ENCODE measurements around the gene DHDDS. TPM values are rescaled to one million over a fixed set of nuclear protein-coding genes. Genes with fewer than 3 reads are reported as not detected.
"Not testable (repeated sequence)": the region's sequence is repeated elsewhere in the genome, so short reads cannot be mapped to it uniquely, and the experiment has no call there.

DHDDS gene
- polyA plus RNA-seq, 10 donors, result 18.0 to 25.1 (median 20.2) TPM

GRCh38 chr1:26474818-26475217, 42.7 kb downstream of the DHDDS start:
- no peak for DNase-seq

GRCh38 chr1:26475989-26476388, 43.9 kb downstream of the DHDDS start:
- no peak for DNase-seq

DNA sequence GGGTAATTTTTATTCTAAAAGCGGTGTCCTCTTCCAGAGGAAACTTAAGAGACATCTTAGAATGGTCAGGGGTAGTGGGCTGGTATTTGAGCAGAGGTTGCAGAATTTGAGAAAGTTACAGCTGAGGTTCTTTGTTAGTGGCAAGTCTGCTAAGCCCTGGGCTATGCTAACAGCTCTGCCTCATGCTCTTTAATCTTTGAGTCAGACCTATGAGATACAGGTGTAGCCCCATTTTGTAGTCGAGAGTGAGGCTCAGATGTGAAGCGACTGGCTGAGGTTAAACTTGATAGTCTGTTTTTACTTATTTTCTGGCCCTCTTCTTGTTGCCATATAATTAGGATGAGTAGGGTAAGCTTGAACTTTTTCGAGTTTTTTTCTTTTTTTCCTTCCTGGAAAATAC, 44.8 kb downstream of the DHDDS start:
- no peak for DNase-seq

DNA sequence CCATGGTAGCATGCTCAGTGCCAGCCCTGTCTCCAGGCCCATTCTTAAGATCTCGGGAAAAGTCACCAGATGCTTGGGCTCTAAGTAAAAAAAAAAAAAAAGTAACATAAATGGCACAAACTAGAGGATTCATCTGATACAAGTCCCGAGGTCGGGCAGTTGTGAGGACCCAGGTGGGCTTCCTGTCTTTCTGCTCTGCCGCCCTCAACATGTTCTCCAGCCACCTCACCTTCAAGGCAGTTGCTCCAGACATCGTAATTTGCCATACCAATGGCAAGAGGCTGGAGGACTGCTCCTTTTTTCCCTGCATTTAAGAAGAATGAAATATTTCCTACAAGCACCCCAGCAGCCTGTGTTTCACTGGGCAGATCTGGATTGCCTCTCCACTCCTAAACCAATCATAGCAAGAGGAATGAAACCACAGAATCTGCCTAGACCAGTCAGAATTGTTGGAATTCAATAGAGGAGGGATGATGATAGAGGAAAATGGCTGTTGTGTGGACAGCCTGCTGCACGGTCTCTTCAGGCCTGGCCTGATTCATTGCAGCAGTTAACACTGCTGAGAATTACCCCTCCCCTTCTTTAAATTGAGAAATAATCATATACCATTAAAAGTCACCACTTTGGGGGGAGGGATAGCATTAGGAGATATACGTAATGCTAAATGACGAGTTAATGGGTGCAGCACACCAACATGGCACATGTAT, 45.5 kb downstream of the DHDDS start:
- DNase-seq, result no peak

GRCh38 chr1:26478159-26478558, 46.0 kb downstream of the DHDDS start:
- DNase-seq, result no peak

DNA sequence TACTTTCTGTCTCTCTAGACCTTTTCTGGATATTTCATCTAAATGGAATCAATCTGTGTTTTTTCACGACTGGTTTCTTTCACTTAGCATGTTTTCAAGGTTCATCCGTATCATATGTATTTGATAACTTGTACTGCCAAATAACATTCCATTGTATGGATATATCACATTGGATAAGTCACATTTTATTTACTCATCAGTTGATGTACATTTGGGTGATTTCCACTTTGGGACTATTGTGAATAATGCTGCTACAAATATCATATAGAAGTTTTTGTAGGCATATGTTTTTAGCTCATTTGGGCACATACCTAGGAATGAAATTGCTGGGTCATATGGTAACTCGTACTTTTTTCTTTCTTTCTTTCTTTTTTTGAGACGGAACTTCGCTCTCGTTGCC, 46.9 kb downstream of the DHDDS start:
- DNase-seq, result no peak

DNA sequence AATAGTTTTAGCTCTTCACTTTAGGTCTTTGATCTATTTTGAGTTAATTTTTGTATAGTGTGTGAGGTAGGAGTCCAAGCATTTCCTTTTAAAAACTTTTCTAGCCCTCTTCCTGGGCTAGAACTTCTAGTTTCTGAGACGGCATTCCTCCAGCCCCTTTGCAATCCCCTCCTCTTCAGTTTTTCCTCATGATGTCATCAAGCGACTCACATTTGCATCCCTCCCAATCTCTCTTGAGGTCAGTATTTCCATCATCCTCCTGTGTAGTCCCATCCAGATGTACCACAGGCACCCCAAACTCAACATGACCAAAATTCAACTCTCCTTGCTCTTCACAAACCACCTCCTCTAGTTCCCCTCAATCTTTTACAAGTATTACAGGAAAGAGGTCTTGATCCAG, 50.8 kb downstream of the DHDDS start:
- DNase-seq, result peak in 1 of 3 donors; percentile 24

DNA sequence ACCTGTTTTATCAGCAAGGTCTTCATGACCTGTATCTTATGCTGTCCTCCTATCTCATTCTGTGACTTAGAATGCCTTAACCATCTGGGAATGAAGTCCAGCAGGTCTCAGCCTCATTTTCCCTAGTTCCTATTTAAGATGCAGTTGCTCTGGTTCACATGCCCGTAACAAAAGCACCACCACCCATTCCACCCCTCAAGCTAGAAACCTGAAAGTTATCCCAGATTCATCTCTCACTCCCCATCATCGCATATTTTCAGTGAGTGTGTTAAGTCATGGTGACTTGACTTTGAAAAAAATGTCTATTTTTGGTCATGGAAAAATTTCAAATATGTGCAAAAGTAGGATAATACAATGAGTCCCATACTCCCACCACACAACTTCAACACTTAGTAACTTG, 51.9 kb downstream of the DHDDS start:
- peak in 1 of 3 donors; percentile 25 for DNase-seq

GRCh38 chr1:26490155-26490554, 58.0 kb downstream of the DHDDS start:
- DNase-seq, result no peak

- DNase-seq, result no peak
Measured at GRCh38 chr1:26493267-26493666, 61.1 kb downstream of the DHDDS start.

DNA sequence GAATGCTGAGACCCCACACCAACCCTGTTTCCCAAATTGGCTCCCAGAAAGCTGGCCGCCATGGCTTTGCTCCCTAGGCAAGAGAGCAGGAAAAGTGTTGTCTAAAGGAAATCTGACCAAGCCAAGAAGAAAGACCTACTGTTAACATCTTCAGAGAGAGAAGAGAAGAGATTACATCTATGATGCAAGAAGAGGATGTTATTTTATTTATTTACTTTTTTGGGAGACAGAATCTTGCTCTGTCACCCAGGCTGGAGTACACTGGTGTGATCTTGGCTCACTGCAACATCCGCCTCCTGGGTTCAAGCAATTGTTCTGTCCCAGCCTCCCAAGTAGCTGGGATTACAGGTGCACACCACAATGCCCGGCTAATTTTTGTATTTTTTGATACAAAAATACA, 61.8 kb downstream of the DHDDS start:
- no peak for DNase-seq

DNA sequence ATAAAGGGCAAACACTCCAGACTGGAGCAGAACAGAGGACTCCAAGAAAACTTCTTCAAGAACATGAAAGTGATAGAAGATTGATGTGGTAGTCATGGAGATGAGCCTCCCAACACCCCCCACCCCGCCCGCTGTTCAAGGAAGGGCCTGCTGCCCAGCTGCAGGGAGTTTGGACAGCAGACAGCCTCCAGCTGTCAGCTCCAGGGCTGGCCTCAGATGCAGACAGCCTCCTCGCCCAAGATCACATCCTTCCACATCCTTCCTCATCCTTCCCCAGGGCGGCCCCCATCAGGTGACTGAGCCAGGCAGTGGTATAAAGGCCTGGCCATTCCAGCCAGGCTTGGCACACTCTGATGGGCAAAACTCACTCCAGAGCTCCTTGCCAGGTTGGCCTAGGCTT, 64.7 kb downstream of the DHDDS start:
- peak in 1 of 3 donors; percentile 51 for DNase-seq

DNA sequence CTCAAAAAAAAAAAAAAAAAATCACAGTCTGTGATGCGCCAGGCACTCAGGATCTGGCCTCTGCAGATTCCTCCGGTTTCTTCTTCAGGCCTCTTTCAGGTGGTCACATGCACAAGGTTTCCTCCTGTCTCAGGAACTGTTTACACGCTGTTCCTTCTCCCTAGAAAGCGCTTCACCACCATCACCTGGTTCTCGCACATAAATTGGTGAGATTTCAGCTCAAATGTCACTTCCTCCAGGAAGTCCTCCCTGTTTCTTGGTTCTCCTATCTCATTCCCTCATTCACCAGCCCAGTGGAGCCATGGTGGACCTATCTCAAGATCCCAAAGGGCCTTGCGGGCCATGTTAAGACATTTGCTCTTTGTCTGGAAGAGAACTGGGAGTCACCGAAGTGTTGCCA, 66.8 kb downstream of the DHDDS start:
- no peak for DNase-seq

GRCh38 chr1:26500488-26501175, 68.5 kb downstream of the DHDDS start:
- peak; percentile 82 to 94 (median 84) for DNase-seq

DNA sequence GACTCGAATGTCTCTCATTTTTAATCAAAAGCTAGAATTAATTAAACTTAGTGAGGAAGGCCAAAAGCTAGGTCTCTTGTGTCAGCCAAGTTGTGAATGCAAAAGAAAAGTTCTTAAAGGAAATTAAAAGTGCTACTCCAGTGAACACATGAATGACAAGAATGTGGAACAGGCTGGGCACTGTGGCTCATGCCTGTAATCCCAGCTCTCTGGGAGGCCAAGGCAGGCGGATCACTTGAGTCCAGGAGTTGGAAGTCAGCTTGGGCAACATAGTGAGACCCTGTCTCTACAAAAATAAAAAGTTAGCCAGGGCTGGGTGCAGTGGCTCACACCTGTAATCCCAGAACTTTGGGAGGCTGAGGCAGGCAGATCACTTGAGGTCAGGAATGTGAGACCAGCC, 78.6 kb downstream of the DHDDS start:
- not testable (repeated sequence) for DNase-seq

DNA sequence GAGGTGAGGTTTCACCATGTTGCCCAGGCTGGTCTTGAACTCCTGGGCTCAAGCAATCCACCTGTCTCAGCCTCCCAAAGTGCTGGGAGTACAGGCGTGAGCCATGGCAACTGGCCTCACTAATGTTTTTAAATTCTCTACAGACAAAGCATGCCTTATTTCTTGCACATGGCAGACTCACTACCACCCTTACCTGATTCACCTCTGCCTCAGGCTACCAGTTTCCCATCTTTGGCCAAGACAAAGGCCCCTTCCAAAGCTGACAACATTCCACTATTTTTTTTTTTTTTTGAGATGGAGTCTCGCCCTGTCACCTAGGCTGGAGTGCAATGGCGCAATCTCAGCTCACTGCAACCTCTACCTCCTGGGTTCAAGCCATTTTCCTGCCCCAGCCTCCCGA, 83.7 kb downstream of the DHDDS start:
- DNase-seq, result not testable (repeated sequence)

DNA sequence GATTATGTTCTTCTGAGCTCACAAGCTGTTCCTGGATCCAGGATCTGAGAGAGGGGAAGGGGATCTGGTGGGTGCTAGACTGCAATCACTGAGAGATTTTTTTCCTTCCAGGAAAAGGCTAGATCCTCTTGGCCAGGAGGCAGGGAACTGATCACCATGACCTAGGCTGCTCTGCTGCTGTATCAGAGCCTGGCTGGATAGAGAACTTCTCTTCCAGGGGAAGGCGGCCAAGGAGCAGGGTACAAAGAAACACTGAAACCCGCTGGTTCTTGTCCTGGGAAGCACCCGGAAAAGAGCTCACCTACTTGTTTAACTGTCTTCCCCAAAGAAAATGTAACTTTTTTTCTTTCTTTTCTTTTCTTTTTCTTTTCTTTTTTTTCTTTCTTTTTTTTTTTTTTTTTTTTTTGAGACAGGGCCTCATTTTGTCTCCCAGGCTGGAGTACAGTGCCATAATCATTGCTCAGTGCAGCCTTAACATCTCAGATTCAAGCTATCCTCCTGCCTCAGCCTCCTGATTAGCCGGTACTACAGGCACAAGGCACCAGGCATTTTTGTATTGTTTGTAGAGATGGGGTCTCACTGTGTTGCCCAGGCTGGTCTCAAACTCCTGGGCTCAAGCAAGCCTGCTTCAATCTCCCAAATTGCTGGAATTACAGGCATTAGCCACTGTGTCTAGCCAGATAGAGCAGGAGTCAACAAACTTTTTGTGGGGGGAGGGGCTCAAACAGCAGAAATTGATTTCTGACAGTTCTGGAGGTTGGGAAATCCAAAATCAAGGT, 85.1 kb downstream of the DHDDS start:
- no peak for DNase-seq

DNA sequence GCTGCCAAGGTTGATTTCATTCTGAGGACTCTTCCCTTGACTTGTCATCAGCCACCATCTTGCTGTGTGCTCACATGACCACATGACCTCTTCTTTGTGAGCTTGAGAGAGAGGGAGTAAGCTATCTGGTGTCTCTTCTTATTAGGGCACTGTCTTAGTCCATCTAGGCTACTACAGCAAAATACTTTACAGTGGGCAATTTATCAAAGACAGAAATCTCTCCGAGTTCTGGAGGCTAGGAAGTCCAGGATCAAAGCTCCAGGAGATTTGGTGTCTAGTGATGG, 85.6 kb downstream of the DHDDS start:
- DNase-seq, result no peak

- DNase-seq, result no peak
Measured at GRCh38 chr1:26518355-26518754, 86.2 kb downstream of the DHDDS start.

DNA sequence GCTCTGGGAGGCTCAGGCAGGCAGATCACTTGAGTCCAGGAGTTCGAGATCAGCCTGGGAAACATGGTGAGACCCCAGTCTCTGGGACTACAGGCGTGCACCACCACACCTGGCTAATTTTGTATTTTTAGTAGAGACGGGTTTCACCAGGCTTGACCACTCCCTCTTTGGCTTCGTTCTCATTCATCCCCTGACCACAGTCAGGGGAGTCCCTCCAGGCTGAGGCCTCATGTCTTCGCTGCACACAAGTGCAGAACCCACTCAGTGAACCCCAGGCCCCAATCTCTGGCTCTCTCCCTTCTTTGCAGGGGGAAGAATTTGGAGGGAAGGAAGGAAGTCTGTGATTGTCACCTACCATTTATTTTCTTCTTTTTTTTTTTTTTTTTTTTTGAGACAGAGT, 88.2 kb downstream of the DHDDS start:
- no peak for DNase-seq
